Measurements from ENCODE around the gene OS9.

Gene OS9

GRCh38 chr12:57767876-57768275 is 73.9 kb downstream of the OS9 start:
- DNase-seq = no peak

- no peak for DNase-seq
Observed at GRCh38 chr12:57769594-57769993, 75.7 kb downstream of the OS9 start.

DNA sequence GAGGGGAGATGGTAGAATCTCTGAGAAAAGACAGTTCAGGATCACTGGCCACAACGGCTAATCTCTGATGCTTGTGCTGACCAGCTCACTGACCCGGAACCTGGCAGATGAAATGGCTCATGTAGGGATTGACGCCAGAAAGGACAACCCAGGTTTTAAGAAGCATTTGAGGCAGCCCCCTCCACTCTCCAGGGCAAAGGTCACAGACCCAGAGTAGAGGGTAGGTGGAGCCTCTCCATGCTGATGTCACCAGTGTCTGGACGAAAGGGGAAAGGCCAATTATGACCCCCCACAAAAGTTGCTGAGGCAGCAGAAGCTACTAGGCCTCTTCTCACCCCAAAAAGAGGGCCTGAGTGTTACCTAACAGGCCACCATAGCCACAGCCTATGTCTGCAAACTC is 76.8 kb downstream of the OS9 start:
- DNase-seq = no peak

All from activated CD4-positive, alpha-beta T cell treated with anti-CD3 and anti-CD28 coated beads, Interleukin-10, Interleukin-2, amounts not matched to agents 100 ng/mL and 50 ng/mL, durations not matched to agents 16 hours and 8 hours (primary cell).